Esophagus mucosa (tissue), 1 donor: ENCODE results near the gene NMNAT3. TPM values are rescaled to one million over a fixed set of nuclear protein-coding genes. Genes with fewer than 3 reads are reported as not detected.
A peak's percentile ranks its signal among the peaks of the same experiment; 100 is the strongest.

Experiments used
- ATAC-seq: fragments of 200-7000 bp; cut with Tn5 transposase; one replicate; pipeline ENCODE4 v1.9.1; 2020
- total RNA-seq: library from RNA; stranded (reverse); gene quantifications from one replicate; pipeline ENCODE4 v1.2.4, GENCODE V29; 2023
- donor health status: DM: yes; HTN: yes; CAD: no.

Gene NMNAT3
- 5.4 TPM for total RNA-seq

GRCh38 chr3:139677388-139678155 is at the start of gene NMNAT3:
NMNAT3 (minus strand) TSS chr3:139677972; CDS start chr3:139627724, 50,248 bp downstream.
- peak; percentile 99 for ATAC-seq

GRCh38 chr3:139721370-139721769 is 43.6 kb upstream of the NMNAT3 start:
- no peak for ATAC-seq

- ATAC-seq: no peak
Observed at GRCh38 chr3:139718415-139718814, 40.6 kb upstream of the NMNAT3 start.

- no peak for ATAC-seq
Observed at GRCh38 chr3:139716908-139717485, 39.2 kb upstream of the NMNAT3 start.

GRCh38 chr3:139715743-139716360 is 38.1 kb upstream of the NMNAT3 start:
- no peak for ATAC-seq

GRCh38 chr3:139715166-139715565 is 37.4 kb upstream of the NMNAT3 start:
- ATAC-seq: no peak

GRCh38 chr3:139710212-139710611 is 32.4 kb upstream of the NMNAT3 start:
- ATAC-seq: no peak

- ATAC-seq: no peak
Observed at GRCh38 chr3:139705631-139706030, 27.9 kb upstream of the NMNAT3 start.

- ATAC-seq: no peak
Observed at GRCh38 chr3:139696314-139696604, 18.5 kb upstream of the NMNAT3 start.

- ATAC-seq: no peak
Observed at GRCh38 chr3:139695426-139696313, 17.9 kb upstream of the NMNAT3 start.

- ATAC-seq: no peak
Observed at GRCh38 chr3:139695007-139695406, 17.2 kb upstream of the NMNAT3 start.

- no peak for ATAC-seq
Observed at GRCh38 chr3:139694542-139694941, 16.8 kb upstream of the NMNAT3 start.

- ATAC-seq: no peak
Observed at GRCh38 chr3:139691619-139692018, 13.8 kb upstream of the NMNAT3 start.

- no peak for ATAC-seq
Observed at GRCh38 chr3:139689708-139690228, 12.0 kb upstream of the NMNAT3 start.

GRCh38 chr3:139689122-139689521 is 11.3 kb upstream of the NMNAT3 start:
- no peak for ATAC-seq

- ATAC-seq: no peak
Observed at GRCh38 chr3:139687431-139687830, 9.7 kb upstream of the NMNAT3 start.

- ATAC-seq: no peak
Observed at GRCh38 chr3:139686624-139687023, 8.9 kb upstream of the NMNAT3 start.

GRCh38 chr3:139686206-139686605 is 8.4 kb upstream of the NMNAT3 start:
- no peak for ATAC-seq

- ATAC-seq: no peak
Observed at GRCh38 chr3:139679220-139679775, 1.5 kb upstream of the NMNAT3 start.

GRCh38 chr3:139676632-139677387 is 962 bp downstream of the NMNAT3 start:
- no peak for ATAC-seq

GRCh38 chr3:139676108-139676507 is 1.7 kb downstream of the NMNAT3 start:
- no peak for ATAC-seq

- ATAC-seq: no peak
Observed at GRCh38 chr3:139675327-139675726, 2.4 kb downstream of the NMNAT3 start.
